ENCODE results near the gene CACNA2D2. TPM values are rescaled to one million over a fixed set of nuclear protein-coding genes. Genes with fewer than 3 reads are reported as not detected.

Gene CACNA2D2
- total and polyA plus RNA-seq, 11 donors, result 0.49 to 3.6 (median 1.5) TPM

DNA sequence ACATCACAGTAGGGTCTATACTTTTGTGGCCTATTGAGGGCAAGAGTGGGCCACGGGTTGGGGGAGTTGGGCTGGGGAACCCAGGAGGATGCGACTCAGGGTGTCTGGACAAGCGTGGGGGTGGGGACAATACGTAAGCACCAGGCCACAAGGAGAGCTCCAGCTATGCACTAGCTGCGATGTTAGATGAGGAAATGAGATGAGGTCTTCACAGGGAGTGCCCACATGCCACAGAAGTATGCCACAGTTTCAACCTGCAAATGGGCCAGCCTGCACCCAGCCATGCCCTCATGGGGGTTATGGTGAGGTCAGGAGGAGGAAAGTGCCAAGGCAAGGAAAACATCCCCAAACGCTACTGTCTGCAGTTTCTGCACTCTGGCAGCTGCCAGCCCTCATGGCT lies 30.5 kb downstream of the CACNA2D2 start:
- intact Hi-C loops (cut with DNase I), result no loop called here

DNA sequence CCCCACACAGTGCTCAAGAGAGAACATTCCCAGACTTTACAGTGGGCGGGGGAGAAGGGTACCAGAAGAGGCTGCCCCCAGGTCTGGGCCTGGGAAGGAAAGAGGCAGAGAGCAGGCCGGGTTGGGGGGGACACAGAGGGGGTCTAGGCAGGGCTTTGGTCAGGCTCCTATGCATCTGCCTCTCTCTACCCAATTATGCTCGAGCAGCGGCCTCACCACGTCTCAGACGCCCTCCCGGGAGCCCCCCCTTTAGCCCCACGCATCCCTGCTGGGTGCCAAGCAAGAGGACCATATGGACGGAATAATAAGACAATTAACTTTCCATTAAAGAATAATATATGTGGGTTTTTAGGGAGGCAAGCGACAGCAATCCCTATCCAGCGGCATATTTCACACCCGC lies 32.8 kb downstream of the CACNA2D2 start:
- Histone ChIP-seq H3K36me3 (no peaks in the 10 kb centered on the region), H3K27me3 (no peaks in the 10 kb centered on the region), H3K27ac (no peak overlapping the region), H3K4me3 (no peak overlapping the region), H3K9me3 (no peaks in the 10 kb centered on the region), H3K4me1 (peaks cover 0 to 13% (median 0%) of the 10 kb centered on the region in 12 donors)
- 87 to 94% (median 90%) methylated on average over 12 of the region's 12 CpGs for WGBS, 4 donors
- intact Hi-C loops (cut with DNase I), result no loop called here
- ATAC-seq (no peak), DNase-seq (no peak)
- no peak for TF ChIP-seq CTCF (IDR thresholded peaks at IDR 0.05)
- TF ChIP-seq POLR2A (IDR thresholded peaks at IDR 0.05), result no peak

More for the DNA sequence above, 30.5 kb downstream of the CACNA2D2 start:
- TF ChIP-seq POLR2A (IDR thresholded peaks at IDR 0.05), result no peak
- no peak for TF ChIP-seq CTCF (IDR thresholded peaks at IDR 0.05)
- Histone ChIP-seq H3K9me3 (no peaks in the 10 kb centered on the region), H3K4me1 (peaks cover 0 to 13% (median 0%) of the 10 kb centered on the region in 12 donors), H3K27me3 (no peaks in the 10 kb centered on the region), H3K36me3 (no peaks in the 10 kb centered on the region), H3K4me3 (no peak overlapping the region), H3K27ac (no peak overlapping the region)
- ATAC-seq (peak in 1 of 4 donors; percentile 11), DNase-seq (no peak)
- WGBS, 4 donors, result 85 to 92% (median 91%) methylated on average over 6 of the region's 6 CpGs

DNA sequence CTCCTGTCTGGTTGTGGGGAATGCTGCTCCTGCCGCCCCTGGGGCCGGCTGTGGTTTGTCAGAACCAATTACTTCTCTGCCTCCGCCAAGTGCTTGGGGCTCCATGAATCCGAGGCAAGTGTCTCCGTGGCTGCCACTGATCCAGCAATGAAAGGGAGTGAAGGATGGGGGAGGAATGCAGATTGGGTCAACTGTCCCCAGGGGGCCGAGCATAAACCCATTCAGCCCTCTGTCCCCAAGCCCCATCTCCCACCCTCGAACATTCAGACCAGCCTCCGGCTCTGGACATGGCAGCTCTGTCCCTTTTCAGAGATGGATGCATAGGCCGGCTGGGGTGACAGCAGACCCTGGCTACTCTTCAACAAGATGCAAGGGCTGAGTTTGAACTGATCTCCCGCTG lies 35.5 kb downstream of the CACNA2D2 start:
- Histone ChIP-seq H3K27me3 (no peaks in the 10 kb centered on the region), H3K4me3 (no peak overlapping the region), H3K4me1 (no peaks in the 10 kb centered on the region), H3K27ac (no peak overlapping the region), H3K9me3 (no peaks in the 10 kb centered on the region), H3K36me3 (no peaks in the 10 kb centered on the region)
- intact Hi-C loops (cut with DNase I), result no loop called here
- WGBS, 4 donors, result 69 to 85% (median 81%) methylated on average over 8 to 10 of the region's 10 CpGs
- no peak for DNase-seq
- no peak for TF ChIP-seq POLR2A (IDR thresholded peaks at IDR 0.05)
- TF ChIP-seq CTCF (IDR thresholded peaks at IDR 0.05), result no peak
- ATAC-seq, result no peak

DNA sequence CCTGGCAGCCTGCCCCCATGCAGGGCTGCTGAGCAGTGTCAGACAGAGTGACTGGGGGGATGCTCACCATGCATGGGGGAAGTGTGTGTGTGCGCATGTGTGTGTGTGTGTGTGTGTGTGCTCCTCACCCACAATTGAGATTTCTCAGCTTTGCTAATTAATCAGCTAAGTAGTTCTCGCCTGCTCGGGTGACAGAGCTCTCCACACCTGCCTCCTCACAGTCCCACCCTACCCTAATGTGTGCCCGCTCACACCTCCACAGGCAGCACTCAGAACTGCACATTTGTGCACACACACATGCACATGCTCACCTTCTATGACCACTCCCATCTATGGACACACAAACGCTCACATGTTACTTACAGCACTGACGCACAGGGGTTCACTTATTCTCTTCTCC lies 37.3 kb downstream of the CACNA2D2 start:
- ATAC-seq (no peak), DNase-seq (no peak)
- no peak for TF ChIP-seq POLR2A (IDR thresholded peaks at IDR 0.05)
- no peak for TF ChIP-seq CTCF (IDR thresholded peaks at IDR 0.05)
- Histone ChIP-seq H3K4me3 (no peak overlapping the region), H3K27me3 (no peaks in the 10 kb centered on the region), H3K4me1 (no peaks in the 10 kb centered on the region), H3K36me3 (no peaks in the 10 kb centered on the region), H3K27ac (no peak overlapping the region), H3K9me3 (no peaks in the 10 kb centered on the region)
- 87 to 94% (median 91%) methylated on average over 6 of the region's 6 CpGs for WGBS, 4 donors
- intact Hi-C loops (cut with DNase I), result no loop called here

Data from heart left ventricle (tissue), 16 donors.